ENCODE results near the gene MINK1.

DNA sequence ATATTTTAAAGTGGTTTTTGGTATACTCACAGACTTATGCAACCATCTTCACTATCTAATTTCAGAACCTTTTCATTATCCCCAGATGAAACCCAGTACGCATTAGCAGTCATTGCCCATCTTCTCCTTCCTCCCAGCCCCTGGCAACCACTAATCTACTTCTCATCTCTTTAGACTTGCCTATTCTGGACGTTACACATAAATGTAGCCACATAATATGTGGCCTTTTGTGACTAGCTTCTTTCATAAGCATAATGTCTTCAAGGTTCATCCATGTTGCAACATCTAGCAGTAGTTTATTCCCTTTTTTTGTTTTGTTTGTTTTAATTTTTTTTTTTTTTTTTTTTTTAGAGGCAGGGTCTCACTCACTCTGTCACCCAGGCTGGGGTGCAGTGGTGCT lies 37.7 kb downstream of the MINK1 start:
- TF ChIP-seq POLR2A (IDR thresholded peaks at IDR 0.05) (no peak), POLR2AphosphoS5 (IDR thresholded peaks at IDR 0.05) (no peak)
- TF ChIP-seq, protein P1, sequence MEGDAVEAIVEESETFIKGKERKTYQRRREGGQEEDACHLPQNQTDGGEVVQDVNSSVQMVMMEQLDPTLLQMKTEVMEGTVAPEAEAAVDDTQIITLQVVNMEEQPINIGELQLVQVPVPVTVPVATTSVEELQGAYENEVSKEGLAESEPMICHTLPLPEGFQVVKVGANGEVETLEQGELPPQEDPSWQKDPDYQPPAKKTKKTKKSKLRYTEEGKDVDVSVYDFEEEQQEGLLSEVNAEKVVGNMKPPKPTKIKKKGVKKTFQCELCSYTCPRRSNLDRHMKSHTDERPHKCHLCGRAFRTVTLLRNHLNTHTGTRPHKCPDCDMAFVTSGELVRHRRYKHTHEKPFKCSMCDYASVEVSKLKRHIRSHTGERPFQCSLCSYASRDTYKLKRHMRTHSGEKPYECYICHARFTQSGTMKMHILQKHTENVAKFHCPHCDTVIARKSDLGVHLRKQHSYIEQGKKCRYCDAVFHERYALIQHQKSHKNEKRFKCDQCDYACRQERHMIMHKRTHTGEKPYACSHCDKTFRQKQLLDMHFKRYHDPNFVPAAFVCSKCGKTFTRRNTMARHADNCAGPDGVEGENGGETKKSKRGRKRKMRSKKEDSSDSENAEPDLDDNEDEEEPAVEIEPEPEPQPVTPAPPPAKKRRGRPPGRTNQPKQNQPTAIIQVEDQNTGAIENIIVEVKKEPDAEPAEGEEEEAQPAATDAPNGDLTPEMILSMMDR (IDR thresholded peaks at IDR 0.05) = no peak

Data from breast epithelium (tissue), 3 donors.